ENCODE data around the gene PATL2.

DNA sequence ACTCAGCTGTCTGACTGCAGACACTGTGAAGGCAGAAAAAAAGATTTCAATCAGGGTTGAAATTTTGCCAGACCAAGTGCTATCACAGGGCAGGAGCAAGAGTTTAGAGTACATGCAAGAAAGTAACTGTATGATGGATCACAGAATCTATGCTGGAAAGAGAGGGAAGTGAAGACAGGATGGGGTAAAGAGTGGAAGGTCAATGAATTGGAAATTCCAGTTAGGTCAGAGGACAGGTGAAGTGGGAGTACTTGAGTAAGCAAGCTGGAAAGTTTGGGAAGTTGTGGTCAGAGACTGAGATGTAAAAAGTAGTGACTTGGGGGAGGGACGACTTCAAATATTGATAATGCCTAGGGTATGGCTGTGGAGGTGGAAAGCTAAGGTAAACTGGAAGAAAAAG, 54.8 kb downstream of the PATL2 start:
- TF ChIP-seq ZC3H10 (CRISPR knock-in tag; IDR thresholded peaks at IDR 0.05) (no peak), PPARA (CRISPR knock-in tag; IDR thresholded peaks at IDR 0.05; ENCODE audit: borderline replicate concordance) (no peak), ZFP30 (CRISPR knock-in tag; IDR thresholded peaks at IDR 0.05) (no peak), OSR1 (CRISPR knock-in tag; IDR thresholded peaks at IDR 0.05) (no peak), ZFP3 (CRISPR knock-in tag; IDR thresholded peaks at IDR 0.05) (no peak), GLIS3 (CRISPR knock-in tag; IDR thresholded peaks at IDR 0.05) (no peak), ZNF8 (CRISPR knock-in tag; IDR thresholded peaks at IDR 0.05) (no peak), ISL1 (CRISPR knock-in tag; IDR thresholded peaks at IDR 0.05) (no peak)
- TF ChIP-seq, protein P1, sequence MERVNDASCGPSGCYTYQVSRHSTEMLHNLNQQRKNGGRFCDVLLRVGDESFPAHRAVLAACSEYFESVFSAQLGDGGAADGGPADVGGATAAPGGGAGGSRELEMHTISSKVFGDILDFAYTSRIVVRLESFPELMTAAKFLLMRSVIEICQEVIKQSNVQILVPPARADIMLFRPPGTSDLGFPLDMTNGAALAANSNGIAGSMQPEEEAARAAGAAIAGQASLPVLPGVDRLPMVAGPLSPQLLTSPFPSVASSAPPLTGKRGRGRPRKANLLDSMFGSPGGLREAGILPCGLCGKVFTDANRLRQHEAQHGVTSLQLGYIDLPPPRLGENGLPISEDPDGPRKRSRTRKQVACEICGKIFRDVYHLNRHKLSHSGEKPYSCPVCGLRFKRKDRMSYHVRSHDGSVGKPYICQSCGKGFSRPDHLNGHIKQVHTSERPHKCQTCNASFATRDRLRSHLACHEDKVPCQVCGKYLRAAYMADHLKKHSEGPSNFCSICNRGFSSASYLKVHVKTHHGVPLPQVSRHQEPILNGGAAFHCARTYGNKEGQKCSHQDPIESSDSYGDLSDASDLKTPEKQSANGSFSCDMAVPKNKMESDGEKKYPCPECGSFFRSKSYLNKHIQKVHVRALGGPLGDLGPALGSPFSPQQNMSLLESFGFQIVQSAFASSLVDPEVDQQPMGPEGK (CRISPR knock-in tag; IDR thresholded peaks at IDR 0.05; ENCODE audit: borderline replicate concordance): no peak
- TF ChIP-seq, protein P2, sequence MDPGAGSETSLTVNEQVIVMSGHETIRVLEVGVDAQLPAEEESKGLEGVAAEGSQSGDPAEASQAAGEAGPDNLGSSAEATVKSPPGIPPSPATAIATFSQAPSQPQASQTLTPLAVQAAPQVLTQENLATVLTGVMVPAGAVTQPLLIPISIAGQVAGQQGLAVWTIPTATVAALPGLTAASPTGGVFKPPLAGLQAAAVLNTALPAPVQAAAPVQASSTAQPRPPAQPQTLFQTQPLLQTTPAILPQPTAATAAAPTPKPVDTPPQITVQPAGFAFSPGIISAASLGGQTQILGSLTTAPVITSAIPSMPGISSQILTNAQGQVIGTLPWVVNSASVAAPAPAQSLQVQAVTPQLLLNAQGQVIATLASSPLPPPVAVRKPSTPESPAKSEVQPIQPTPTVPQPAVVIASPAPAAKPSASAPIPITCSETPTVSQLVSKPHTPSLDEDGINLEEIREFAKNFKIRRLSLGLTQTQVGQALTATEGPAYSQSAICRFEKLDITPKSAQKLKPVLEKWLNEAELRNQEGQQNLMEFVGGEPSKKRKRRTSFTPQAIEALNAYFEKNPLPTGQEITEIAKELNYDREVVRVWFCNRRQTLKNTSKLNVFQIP (CRISPR knock-in tag; IDR thresholded peaks at IDR 0.05; ENCODE audit: borderline replicate concordance, low read depth): no peak

Measured in SK-N-SH treated with all-trans-retinoic acid at 6 μM for 48 hours (cell line).